22Rv1 (cell line): ENCODE data around the gene WFS1.

Source experiments
- CTCF ChIP-seq: fragments of 450-650 bp; IDR thresholded peaks from 2 replicates; pipeline ENCODE4 v1.5.1; 2017; ENCODE audit warnings: mild to moderate bottlenecking
- ZFX ChIP-seq: fragments of 450-650 bp; IDR thresholded peaks from 2 replicates; pipeline ENCODE4 v1.6.1; 2017; ENCODE audit warnings: antibody characterized with exemption, borderline replicate concordance

GRCh38 chr4:6257247-6258025 is 12.2 kb upstream of the WFS1 start:
- TF ChIP-seq CTCF, result no peak
- TF ChIP-seq ZFX, result no peak
